GM12875 (cell line): Measurements from ENCODE around the gene PLEKHH2.
"Not testable (repeated sequence)": the region's sequence is repeated elsewhere in the genome, so short reads cannot be mapped to it uniquely, and the experiment has no call there.

Source experiments
- H3K4me3 ChIP-seq: one replicate; pipeline ENCODE4 v1.5.1; 2011; ENCODE audit warnings: low read depth, low read length, control low read depth
- TF ChIP-seq, protein P1 (sequence below): IDR thresholded peaks from 2 replicates; pipeline ENCODE4 v1.5.1; 2011; ENCODE audit warnings: low read depth, mild to moderate bottlenecking, control low read depth, inconsistent platforms, low read length, moderate library complexity, borderline replicate concordance; ENCODE audit not compliant: insufficient read depth

Gene PLEKHH2

GRCh38 chr2:43642363-43642762 is 5.3 kb downstream of the PLEKHH2 start:
- no peak overlapping the region for H3K4me3 ChIP-seq
- TF ChIP-seq, protein P1, sequence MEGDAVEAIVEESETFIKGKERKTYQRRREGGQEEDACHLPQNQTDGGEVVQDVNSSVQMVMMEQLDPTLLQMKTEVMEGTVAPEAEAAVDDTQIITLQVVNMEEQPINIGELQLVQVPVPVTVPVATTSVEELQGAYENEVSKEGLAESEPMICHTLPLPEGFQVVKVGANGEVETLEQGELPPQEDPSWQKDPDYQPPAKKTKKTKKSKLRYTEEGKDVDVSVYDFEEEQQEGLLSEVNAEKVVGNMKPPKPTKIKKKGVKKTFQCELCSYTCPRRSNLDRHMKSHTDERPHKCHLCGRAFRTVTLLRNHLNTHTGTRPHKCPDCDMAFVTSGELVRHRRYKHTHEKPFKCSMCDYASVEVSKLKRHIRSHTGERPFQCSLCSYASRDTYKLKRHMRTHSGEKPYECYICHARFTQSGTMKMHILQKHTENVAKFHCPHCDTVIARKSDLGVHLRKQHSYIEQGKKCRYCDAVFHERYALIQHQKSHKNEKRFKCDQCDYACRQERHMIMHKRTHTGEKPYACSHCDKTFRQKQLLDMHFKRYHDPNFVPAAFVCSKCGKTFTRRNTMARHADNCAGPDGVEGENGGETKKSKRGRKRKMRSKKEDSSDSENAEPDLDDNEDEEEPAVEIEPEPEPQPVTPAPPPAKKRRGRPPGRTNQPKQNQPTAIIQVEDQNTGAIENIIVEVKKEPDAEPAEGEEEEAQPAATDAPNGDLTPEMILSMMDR: no peak

DNA sequence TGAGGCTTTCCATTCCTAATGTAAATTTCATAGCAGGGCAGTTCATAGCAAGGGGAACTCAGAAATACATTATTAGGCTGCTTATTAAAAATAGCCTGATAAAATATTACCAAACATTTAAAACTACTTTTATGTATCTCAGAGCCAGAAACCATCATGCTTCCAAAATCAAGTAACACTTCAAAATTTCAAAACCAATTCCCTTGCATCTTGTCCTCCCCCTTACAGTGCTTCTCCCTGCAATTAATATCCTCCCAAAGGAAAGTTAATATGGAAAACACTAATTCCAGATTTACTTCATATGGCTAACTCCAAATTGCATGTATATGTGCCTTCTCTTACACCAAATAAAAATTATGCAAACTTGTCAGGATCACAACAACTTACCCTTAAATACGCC is 6.6 kb downstream of the PLEKHH2 start:
- TF ChIP-seq, protein P1: no peak
- no peak overlapping the region for H3K4me3 ChIP-seq

- TF ChIP-seq, protein P1: no peak
- no peak overlapping the region for H3K4me3 ChIP-seq
These were observed 12.1 kb downstream of the PLEKHH2 start for GRCh38 chr2:43648994-43649701.

GRCh38 chr2:43653506-43653905 is 16.4 kb downstream of the PLEKHH2 start:
- TF ChIP-seq, protein P1: no peak
- H3K4me3 ChIP-seq: no peak overlapping the region

DNA sequence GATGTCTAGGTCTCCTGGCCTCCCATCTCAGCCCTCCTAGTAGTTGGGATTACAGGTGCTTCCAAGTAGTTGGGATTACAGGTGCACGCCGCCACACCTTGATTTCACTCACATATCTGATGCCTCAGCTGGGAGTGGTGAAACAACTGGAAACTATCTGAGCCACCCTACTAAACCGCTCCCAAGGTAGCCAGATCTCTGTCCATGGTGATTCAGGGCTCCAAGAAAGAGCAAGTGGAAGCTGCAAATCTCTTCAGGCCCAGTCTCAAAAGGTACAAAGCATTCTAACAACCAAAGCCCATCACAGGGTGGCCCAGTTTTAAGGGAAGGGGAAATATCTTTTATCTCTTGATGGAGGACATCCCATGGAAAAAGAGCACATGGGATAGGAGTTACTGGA is 20.2 kb downstream of the PLEKHH2 start:
- H3K4me3 ChIP-seq: no peak overlapping the region
- TF ChIP-seq, protein P1: no peak

GRCh38 chr2:43675646-43676321 is 38.7 kb downstream of the PLEKHH2 start:
- H3K4me3 ChIP-seq: no peak overlapping the region
- TF ChIP-seq, protein P1: no peak

DNA sequence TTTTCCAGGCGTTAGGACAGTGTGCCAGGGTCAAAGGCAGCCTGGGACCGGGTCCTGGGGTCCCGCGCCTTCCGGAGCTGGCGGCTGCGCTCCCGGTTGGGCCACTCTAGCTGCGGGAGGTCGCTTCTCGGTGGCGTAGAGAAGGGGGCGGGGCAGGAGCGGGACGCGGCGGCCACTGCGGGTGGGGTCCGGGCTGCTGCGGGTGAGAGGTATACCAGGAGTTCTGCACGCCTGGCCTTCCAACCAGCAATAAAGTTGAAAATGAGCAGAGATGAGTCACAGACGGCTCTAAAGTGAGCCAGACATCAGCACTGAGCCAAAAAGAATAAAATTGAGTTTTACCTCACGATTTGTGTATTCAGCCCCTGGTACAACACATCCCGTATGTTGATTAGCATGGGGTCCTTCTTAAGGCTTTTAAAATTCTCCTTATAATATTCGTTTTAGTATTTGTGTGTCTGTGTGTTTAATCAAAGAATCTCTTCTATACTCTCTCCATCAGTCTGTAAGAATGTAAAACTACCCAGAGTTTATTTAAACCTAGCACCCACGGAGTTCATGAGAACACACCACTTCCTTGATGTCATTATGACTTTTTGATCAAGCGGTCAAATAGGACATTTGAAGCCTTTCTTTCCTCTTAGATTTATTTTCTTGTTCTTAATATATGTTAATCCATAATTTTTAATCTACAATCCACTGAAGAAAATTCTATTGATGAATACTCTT is 39.4 kb downstream of the PLEKHH2 start, which contains the start of gene C1GALT1C1L:
Gene C1GALT1C1L, minus strand, starts transcription at position 108 of the 729 bp plus-strand sequence. Its CDS starts 107 bp downstream, at position 1.
- TF ChIP-seq, protein P1: no peak
- no peak within 1 kb of the TSS for H3K4me3 ChIP-seq

DNA sequence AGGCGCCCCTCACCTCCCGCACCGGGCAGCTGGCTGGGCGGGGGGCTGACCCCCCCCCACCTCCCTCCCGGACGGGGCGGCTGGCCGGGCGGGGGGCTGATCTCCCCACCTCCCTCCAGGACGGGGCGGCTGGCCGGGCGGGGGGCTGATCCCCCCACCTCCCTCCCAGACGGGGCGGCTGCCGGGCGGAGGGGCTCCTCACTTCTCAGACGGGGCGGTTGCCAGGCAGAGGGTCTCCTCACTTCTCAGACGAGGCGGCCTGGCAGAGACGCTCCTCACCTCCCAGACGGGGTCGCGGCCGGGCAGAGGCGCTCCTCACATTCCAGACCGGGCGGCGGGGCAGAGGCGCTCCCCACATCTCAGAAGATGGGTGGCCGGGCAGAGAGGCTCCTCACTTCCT is 40.7 kb downstream of the PLEKHH2 start:
- H3K4me3 ChIP-seq: not testable (repeated sequence)
